IPS-NIHi7 (cell line): Measurements from ENCODE around the gene DPY19L2.
"Not testable (repeated sequence)": the region's sequence is repeated elsewhere in the genome, so short reads cannot be mapped to it uniquely, and the experiment has no call there.

Experiments
- DNase-seq: peaks from one replicate; pipeline ENCODE4 v3.0.0; 2012; ENCODE audit warnings: mixed read lengths; ENCODE audit errors: extremely low spot score

DPY19L2 gene

GRCh38 chr12:63668028-63668799 is at the start of gene DPY19L2:
Gene DPY19L2, minus strand, starts transcription at chr12:63668493. Its CDS starts 100 bp downstream, at chr12:63668393.
- DNase-seq, result peak; percentile 34

GRCh38 chr12:63716891-63717290 is 48.6 kb upstream of the DPY19L2 start:
- DNase-seq, result not testable (repeated sequence)

- DNase-seq, result not testable (repeated sequence)
Observed at GRCh38 chr12:63715107-63715625, 46.9 kb upstream of the DPY19L2 start.

GRCh38 chr12:63714409-63714808 is 46.1 kb upstream of the DPY19L2 start:
- DNase-seq, result not testable (repeated sequence)

GRCh38 chr12:63713681-63714075 is 45.4 kb upstream of the DPY19L2 start:
- DNase-seq, result not testable (repeated sequence)

GRCh38 chr12:63712979-63713680 is 44.8 kb upstream of the DPY19L2 start:
- DNase-seq, result not testable (repeated sequence)

GRCh38 chr12:63712376-63712974 is 44.2 kb upstream of the DPY19L2 start:
- not testable (repeated sequence) for DNase-seq

GRCh38 chr12:63711339-63711738 is 43.0 kb upstream of the DPY19L2 start:
- DNase-seq, result not testable (repeated sequence)

- no peak for DNase-seq
Observed at GRCh38 chr12:63706336-63706735, 38.0 kb upstream of the DPY19L2 start.

- DNase-seq, result not testable (repeated sequence)
Observed at GRCh38 chr12:63699678-63700382, 31.5 kb upstream of the DPY19L2 start.

GRCh38 chr12:63699011-63699410 is 30.7 kb upstream of the DPY19L2 start:
- DNase-seq, result not testable (repeated sequence)

- not testable (repeated sequence) for DNase-seq
Observed at GRCh38 chr12:63690837-63691236, 22.5 kb upstream of the DPY19L2 start.

GRCh38 chr12:63689141-63689540 is 20.8 kb upstream of the DPY19L2 start:
- not testable (repeated sequence) for DNase-seq

- DNase-seq, result not testable (repeated sequence)
Observed at GRCh38 chr12:63686623-63687022, 18.3 kb upstream of the DPY19L2 start.

GRCh38 chr12:63685789-63686188 is 17.5 kb upstream of the DPY19L2 start:
- not testable (repeated sequence) for DNase-seq

- DNase-seq, result not testable (repeated sequence)
Observed at GRCh38 chr12:63682617-63683016, 14.3 kb upstream of the DPY19L2 start.

GRCh38 chr12:63680758-63681157 is 12.5 kb upstream of the DPY19L2 start:
- not testable (repeated sequence) for DNase-seq

GRCh38 chr12:63672550-63672949 is 4.3 kb upstream of the DPY19L2 start:
- not testable (repeated sequence) for DNase-seq

- DNase-seq, result not testable (repeated sequence)
Observed at GRCh38 chr12:63669936-63670335, 1.6 kb upstream of the DPY19L2 start.

GRCh38 chr12:63669427-63669826 is 1.1 kb upstream of the DPY19L2 start:
- DNase-seq, result not testable (repeated sequence)

- DNase-seq, result peak; percentile 9
Observed at GRCh38 chr12:63668800-63669365, 590 bp upstream of the DPY19L2 start.
